RCC 7860 (cell line): ENCODE data around the gene PIK3CB.
"Not testable (repeated sequence)": the region's sequence is repeated elsewhere in the genome, so short reads cannot be mapped to it uniquely, and the experiment has no call there.

ENCODE experiments used
- DNase-seq: peaks from one replicate; pipeline ENCODE4 v3.0.0-alpha.2; 2015; ENCODE audit warnings: low spot score
- FAIRE-seq: peaks from 2 replicates; lab custom pipeline; 2012; peaks lifted over from hg19 to GRCh38; lab: Jason Lieb, UNC

Gene PIK3CB

DNA sequence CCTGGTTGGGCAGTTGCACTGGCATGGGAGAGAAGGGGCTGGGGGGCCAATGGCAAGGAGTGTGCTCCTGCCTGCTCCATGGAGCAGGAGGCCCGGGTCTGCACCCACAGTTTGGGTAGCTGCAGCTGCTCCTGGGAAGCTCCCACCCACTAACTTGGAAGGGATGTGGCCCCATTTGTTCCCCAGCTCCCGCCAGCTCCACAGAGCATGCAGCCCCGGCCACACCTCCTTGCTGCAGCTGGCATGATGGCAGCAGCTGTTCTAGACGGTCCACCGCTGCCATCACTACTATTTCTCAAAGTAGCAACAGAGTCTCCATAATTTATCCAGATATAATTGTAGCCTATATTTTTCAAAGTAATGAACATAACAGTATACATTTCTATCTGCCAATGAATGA is 65.8 kb downstream of the PIK3CB start:
- FAIRE-seq (no peak), DNase-seq (no peak)

DNA sequence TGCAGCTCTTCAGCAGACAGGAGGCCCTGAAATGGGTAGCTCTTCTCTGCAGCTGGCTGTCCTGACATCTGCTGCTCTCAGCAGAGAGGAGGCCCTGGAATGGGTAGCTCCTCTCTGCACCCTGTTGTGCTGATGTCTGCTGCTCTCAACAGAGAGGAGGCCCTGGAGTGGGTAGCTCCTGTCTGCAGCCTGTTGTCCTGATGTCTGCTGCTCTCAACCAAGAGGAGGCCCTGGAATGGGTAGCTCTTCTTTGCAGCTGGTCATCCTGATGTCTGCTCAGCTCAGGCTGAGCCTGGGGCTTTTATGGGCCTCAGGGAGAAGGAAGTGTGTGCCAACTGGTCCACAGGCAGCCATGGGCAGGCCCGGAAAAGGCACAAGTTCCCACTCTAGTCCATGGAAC is 66.6 kb downstream of the PIK3CB start:
- no peak for DNase-seq
- no peak for FAIRE-seq

DNA sequence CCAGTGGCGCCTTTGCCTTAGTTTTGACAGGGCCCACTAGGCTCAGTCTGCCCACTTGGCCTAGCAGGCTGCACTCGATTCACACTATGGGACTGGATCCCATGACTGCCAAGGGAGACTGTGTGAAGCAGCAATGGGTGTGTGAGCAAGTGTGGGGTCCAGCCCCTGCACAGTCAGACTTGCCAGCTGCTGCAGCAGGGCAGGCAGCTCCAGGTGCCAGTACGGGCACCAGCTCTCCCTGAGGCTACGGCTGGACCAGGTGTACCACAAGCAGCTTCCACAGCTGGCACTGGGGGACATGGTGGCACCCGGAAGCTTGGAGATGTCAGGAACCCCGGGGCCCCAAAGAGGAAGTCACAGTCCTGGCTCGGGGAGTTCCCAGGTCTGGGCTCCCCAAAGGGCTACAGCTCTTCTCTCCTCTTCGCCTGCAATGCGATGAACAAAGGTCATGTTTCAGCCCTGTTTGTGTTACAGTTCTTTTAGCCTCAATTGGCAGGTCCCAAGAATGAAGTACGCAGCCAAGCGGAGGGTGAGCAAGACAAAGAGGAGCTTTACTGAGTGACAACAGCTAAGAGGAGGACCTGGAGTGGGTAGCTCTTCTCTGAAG is 67.1 kb downstream of the PIK3CB start:
- no peak for FAIRE-seq
- DNase-seq = no peak

DNA sequence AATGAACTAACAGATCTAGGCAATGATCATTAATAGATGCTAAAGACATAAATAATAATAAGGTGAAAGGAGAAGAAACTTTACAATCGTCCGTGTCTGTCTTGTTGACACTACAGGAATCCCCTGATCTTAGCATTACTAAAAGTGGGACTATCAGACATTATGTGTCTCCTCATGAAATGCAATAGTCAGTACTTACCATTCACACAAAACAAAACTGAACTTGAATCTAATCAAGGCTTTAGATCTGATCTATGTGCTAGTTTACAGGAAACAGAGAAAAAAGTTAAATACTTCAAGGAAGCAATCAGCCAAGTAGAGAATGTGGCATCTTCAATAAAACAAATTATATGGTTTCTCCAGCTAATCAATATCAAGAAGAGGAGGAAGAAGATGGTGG is 73.7 kb downstream of the PIK3CB start:
- DNase-seq = no peak
- FAIRE-seq = no peak

DNA sequence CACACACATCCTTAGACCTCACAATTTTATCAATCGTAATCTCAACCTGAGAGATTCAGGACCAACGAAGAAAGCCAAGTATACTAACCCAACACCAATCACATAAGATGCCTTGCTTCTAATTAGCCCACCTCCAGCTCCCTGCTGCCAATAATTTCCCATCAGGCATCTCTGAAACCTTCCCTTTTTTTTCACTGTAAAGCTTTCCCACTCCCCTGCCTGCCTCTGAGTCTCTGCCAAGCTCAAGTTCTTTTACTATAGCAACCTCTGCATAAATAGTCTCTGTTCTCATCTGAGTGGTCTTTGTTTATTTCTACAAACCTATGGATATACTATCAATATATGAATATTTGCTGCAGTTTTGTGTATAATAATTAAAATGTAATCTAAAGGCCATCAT is 86.5 kb downstream of the PIK3CB start:
- FAIRE-seq = no peak

DNA sequence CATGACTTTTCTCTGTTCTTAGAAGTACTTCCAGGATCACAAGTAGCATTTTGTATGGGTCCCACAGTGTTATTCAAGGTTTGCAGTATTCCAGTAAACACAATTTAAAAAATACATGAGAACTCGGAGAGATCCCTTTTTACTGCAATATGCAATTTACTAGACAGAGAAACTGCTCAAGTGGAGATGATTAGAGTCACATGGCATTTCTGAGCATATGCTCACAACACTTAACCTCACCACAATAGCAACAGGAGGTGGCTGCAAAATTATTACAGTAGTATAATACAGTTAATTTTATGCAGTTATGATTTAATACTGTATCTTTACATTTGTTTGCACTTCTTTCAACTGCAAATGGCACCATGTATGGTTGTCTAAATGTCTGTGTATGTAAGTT is 87.5 kb downstream of the PIK3CB start:
- FAIRE-seq (no peak), DNase-seq (no peak)

More for the DNA sequence above, 86.5 kb downstream of the PIK3CB start:
- no peak for DNase-seq

DNA sequence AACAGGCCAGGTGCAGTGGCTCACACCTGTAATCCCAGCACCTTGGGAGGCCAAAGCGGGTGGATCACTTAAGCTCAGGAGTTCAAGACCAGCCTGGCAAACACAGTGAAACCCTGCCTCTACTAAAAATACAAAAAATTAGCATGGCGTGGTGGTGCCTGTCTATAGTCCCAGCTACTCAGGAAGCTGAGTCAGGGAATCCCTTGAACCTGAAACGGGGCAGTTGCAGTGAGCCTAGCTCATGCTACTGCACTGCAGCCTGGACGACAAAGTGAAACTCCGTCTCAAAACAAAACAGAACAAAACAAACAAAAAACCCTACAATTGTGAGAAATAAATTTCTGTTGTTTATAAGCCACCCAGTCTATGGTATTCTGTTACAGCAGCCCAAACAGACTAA is 94.7 kb downstream of the PIK3CB start:
- no peak for DNase-seq
- no peak for FAIRE-seq

DNA sequence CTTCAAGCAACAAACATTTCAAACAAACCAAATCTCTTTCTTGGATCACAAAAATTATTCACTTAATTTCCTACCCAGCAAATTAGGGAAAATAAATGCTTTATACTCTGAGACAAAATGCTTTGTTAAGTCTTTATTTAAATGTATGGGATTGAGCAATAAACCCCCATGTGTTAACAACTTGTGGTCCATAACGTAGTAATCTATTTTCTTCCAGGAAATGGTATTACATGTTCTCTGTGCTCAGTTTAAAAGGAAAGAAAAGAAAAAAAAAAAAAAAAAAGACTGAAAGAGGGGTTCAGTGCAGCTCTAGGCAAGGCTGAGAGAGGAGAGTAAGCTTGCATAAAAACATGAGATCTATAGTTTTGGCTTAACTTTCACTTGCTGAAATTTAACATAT is 102.3 kb downstream of the PIK3CB start:
- DNase-seq = no peak
- no peak for FAIRE-seq

DNA sequence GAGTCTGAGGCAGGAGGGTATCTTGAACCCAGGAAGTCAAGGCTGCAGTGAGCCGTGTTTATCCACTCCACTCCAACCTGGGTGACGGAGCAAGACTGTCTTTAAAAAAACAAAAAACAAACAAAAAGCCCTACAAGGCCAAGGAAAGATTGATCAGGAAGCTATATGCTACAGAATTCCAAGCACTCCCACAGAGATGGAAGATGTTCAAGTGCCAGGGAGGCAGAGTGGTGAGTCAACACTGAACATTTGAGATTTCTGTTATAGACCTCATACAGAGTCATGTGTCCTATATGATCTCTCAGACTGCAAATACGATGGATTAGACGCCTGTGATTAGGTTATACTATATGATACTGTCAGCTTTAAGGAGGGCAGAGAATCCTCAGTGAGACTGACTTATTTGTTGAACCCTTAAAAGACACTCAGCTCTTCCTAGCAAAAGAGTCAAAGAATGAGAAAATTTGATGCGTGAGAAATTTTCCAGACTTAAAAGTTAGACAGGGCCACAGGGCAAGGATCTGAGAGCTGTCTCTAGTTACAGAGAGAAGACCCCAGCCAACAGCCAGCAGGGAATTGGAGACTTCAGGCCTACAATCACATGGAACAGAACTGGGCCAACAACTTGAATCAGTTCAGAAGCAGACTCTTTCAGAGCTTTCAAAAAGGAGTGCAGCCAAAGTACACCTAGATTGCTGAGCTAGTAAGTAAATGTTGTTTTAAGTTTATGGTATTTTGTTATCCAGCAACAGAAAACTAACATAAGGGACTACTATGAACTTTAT is 107.6 kb downstream of the PIK3CB start:
- FAIRE-seq = no peak
- no peak for DNase-seq

DNA sequence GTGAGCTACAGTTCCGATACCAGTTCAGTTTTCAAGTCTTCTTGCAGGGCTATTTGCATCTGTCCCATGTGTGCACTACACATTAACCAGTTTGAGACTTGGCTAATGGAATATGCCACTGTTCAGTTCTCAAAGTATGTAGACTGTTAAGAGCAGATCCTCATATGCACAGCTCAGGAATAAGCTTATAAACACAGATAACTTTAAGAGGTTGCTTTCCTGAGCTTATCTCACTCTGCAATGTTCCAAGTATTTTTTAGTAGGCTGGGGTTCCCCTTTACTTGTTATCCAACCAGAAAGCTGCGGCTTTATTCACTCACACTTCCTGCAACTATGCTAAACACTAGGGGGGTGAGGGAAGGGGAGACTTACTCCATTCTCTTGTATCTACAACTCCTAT is 108.7 kb downstream of the PIK3CB start:
- not testable (repeated sequence) for FAIRE-seq, DNase-seq

DNA sequence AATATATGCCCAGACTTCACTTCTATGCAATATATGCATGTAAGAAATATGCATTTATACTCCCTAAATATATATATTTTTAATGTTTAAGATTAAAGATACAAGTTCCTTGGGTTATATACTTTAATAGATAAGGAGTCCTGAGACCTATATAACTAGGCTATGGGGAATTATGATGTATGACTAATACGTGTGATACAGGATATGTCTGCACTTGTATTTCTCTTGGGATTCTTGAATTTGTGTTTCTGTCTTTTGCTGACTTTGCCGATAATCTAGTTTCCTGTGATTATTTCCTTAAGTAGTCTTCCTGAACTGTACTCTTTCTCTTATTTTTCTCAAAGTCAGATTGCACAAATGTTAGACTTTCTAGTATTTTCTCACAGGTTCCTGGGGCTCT is 109.6 kb downstream of the PIK3CB start:
- DNase-seq (no peak), FAIRE-seq (no peak)

DNA sequence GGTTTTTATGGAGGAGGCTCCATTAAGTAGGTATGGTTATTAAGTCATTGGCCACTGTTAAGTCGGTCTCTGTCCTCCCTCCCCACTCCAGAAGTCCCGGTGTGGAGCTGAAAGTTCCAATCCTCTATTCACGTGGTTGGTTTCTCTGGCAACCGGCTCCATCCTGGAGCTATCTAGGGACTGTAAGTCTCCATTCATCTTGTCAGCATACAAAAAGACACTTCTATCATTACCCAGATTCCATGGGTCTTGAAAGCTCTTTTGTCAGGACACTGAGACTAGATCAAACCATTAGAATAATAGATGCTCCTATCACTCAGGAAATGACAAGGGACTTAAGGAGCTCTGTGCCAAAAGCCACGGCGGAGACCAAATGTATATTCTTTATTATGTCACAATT is 110.3 kb downstream of the PIK3CB start:
- DNase-seq = no peak
- no peak for FAIRE-seq

DNA sequence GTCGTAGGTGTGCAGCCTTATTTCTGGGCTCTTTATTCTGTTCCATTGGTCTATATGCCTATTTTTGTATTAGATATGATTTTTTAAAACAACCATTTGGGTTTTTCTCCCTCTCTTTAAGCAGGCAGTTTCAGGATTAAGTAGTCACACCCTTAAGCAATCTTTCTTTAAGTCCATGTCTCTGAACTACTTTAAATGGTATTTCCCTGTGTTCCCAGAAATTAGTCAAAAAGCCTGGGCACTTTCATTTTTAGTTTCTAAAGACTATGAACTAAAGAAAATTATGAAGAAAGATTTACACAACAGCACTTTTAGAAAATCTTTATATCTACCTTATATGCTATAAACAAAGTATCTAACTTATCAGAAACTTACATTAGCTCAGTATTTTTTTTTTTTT is 115.9 kb downstream of the PIK3CB start:
- no peak for DNase-seq
- FAIRE-seq = no peak

DNA sequence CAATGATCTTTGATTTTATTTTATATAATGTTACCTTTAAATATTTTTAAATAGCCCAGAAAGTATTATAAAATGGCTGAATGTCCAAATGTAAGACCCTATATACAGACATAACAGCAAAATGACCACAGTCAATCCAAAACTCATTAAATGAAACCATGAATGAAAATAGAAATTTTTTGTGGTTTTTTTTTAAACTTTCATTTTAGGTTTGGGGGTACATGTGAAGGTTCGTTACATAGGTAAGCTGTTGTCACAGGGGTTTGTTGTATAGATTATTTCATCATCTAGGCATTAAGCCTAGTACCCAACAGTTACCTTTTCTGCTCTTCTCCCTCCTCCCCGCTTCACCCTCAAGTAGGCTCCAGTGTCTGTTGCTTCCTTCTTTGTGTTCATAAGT is 117.4 kb downstream of the PIK3CB start:
- no peak for FAIRE-seq
- DNase-seq = no peak

DNA sequence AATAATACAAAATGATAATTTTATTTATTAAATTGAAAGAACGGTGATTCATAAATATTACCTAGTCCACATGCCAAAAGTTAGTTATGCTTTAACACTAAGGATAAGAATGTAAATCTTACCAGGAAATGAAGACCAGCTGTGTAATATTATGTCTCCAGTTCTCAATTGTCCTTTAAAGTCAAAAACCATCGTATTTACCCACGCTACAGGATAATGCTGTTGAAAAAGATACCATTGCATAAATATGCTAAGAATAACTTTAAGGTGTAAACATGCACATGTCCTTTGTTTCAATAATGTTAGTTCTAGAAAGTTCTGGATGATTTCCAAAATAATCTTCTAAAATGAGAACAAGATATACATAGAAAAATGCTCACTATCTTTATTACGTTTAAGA is 122.6 kb downstream of the PIK3CB start:
- no peak for FAIRE-seq
- DNase-seq = no peak

DNA sequence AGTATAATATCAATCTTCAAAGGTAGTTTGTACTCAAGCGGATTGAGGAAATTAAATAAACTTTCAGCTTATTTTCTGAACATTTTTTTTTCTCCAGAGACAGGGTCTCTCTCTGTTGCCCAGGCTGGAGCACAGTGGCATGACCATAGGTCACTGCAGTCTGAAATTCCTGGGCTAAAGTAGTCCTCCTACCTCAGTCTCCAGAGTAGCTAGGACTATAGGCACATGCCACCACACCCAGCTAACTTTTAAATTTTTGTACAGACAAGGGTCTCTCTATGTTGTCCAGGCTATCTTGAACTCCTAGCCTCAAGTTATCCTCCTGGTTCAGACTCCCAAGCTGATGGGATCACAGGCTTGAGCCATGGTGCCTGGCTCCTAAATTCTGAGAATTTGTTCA is 129.1 kb downstream of the PIK3CB start:
- DNase-seq (no peak), FAIRE-seq (no peak)

DNA sequence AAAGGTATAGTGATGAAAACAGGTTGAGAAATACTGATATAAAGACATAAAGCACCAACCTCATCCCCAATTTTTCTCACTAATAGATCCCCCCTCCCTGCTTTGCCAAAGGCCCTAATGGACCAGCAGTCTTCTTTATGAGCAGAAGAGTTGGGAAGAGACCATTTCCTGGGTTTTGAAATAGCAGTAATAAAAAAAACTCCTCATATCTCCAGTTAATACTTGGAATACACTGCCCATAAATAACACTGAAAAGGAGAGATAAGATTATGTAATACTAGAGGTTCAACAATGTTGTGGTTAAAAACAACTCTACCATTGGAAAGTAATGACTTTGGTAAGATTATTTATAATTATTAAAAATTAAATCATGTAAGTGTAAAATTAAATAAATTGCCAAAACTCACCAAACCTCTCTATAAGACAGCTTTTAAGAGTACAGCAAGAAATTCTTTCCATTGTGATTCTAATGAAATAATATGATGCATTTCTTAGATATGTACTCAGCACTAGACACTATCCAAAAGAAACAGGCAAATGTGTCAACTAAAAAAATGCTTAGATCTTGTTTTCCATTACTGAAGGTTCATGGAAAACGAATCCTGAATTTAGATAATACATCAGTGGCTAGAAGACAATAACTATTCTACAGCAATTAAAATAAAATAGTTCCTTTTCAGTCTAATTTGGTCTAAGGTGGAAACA is 137.9 kb downstream of the PIK3CB start:
- DNase-seq = no peak
- no peak for FAIRE-seq

DNA sequence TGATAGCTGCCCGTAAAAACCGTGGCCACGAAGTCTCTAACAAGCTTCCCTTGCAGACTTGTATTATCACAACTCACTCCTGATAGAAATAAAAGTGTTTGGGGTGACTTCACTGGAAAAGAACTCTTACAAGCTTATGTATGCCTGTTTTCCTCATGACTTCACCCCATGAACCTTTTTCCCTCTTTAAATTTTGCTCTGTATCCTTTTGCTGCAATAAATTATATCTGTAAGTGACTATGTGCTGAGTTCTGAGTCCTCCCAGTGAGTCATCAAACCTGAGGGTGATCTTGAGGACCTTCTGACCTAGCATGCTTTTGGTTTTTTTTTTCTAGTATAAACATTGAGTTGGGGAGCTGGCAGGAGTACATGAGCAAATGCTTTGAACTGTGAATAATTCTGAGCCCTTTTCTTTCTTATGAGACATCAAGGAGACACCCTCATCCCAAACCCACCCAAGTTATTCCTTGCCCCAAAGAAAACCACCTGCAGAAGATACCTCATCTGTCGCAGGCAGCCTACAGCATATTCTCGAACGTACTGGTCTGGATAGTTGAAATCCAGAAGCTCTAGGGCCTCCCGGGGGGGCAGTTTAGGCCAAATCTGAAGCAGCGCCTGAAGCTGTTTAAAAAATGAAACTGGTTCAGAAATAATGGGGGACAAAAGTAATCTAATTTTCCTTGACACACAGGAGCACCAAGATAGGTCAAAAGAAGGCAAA is 140.3 kb downstream of the PIK3CB start:
- FAIRE-seq = peak; percentile 99

DNA sequence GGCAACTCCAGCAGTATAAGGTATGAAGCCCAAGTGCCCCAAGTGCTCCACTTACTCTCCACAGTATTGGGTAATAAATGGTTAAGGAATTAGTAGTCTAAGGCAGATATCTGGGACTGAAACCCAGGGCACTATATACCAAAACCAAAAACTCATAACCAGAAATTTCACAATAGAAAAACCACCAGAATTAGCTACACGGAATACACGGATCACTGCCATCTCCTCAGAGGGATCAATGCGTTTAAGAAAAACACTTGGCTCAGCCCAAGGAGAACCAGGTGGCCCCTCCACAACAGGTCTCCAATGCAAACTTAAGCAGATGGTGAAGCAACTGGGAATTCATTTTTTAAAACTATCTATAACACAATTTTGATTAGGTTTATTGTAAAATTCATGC is 142.6 kb downstream of the PIK3CB start:
- DNase-seq = no peak
- FAIRE-seq = no peak

More for the DNA sequence above, 140.3 kb downstream of the PIK3CB start:
- peak; percentile 98 for DNase-seq

DNA sequence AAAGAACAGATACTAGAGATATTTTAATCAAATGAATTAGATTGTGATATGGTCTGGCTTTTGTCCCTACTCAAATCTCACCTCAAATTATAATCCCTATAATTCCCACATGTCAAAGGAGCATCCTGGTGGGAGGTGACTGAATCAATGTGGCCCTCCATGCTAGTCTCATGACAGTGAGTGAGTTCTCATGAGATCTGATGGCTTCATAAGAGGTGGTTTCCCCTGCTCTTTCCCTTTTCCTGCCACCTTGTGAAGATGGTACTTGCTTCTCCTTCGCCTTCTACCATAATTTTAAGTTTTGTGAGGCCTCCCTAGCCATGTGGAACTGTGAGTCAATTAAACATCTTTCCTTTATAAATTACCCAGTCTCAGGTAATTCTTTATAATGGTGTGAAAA is 143.4 kb downstream of the PIK3CB start:
- DNase-seq (no peak), FAIRE-seq (no peak)

DNA sequence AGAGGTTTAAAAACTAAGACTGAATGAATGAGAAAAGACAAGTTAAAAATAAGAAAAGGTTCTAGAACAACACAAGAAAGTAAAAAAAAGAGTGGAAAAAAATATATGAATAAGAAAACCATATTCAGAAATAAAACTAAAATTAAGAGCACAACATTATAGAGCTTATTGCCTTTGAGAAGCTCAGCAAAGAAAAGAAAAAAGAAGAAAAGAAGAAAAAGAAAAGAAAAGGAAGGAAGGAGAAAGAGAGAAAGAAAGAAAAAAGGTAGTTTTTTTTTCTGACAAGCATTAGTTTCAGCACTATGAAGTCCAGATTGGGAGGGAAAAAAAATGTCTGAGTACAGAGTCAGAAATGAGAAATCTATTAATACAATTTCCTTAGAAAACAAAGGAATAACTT is 144.7 kb downstream of the PIK3CB start:
- FAIRE-seq = no peak
- DNase-seq = no peak
